ENCODE results near the gene RAB7B.

The RAB7B gene

DNA sequence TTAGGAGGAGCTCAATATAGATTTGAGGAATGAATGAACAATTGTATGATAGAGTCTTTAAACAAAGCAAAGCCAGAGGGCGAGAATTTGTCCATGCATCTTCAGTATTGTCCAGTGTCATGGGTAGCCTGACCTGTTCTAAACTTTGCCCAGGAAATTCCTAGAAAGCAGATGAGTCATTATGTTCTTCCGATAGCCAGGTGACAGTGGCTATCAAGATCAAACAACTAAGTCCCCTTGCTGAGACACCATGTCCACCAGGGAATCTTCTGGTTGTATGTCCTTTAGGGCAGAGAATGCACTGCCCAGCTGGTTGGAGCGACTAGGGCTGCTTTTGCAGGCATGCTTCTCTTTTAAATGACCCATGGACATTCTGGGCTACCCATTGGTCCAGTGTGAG is 58.1 kb downstream of the RAB7B start:
- no peak for DNase-seq

DNA sequence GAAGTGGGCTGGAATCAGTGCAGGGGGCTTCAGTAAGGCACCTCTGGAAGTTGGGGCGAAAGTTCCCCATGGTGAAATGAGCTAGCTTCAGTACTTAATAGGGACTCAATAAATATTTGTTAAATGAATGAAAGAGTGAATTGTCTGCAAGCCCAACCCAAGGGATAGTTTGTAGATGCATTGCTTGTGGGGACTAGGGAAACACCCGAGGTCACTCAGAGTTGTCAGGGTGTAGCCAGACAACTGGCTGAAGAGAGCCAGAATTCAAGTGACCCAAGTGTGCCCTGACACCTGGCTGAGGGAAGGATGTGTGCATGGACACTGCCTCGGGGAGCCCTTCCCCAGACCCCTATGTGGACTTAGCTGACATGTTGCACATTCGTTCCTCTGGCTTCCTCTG is 58.7 kb downstream of the RAB7B start:
- no peak for DNase-seq

DNA sequence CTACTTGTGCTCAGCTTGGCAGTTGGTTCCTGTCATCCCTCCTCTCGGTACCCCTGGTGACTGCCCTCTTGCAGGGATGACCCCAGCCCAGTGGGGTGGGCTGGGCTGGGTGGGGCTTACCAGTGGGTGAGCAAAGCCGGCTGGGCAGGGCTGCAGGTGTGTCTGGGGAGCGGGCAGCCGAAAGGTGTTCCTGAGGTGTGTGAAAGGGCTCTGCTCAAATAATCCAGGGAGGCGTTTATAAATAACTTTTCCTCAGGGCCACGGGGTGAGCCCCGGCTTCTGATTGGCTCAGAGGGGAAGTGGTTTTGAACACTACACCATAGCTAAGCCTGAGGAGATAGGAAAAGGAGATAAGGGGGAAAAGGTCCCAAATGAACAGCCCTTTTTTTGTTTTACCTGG is 60.0 kb downstream of the RAB7B start, which contains the start of gene SLC26A9:
SLC26A9 (minus strand) TSS at position 212 of the 400 bp plus-strand sequence. CDS start 7,636 bp downstream, outside the sequence.
- no peak for DNase-seq

DNA sequence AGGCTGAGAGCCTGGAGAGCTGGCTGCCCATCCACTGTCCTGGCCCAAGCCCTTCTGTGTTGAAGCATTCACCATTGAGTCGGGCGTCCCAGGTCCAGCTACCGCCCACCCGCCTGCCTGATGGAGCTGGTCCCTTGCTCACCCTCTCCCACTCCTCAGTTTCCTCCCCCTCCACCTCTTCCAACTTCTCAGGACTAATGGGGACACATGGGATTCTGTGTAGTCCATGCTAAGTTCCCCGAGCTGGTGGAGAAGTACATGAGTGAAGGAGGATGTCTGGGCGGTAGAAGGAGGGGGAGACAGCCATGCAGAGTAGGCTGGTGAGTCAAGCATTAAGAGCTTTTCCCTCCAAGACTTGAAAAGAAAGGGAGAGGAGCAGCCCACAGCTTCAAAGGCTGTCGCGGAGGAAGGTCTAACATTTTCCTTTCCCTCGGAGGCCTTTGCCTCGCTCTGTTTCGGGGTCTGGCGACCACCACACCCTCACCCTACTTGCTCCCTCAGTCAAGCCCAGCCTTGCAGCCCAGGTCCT is 60.5 kb downstream of the RAB7B start:
- DNase-seq: no peak

DNA sequence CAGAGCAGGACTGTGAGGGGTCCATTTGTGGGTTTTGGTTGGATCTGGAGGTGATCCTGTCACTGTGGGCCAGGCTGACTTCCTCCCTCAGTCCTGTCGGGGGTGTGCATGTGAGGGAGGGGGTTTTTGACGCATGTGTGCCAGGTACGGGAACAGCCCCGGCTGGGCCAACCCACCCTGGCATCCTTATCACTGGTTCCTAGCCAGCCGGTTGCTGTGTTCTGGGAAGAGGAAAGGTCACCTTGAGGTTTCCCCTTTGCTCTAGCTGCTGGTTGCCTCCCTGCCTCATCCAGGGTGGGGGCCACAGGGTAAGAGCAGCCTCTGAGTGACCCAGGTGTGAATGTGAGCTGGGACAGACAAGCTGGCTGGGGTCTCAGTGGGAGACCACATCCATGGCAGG is 62.5 kb downstream of the RAB7B start:
- DNase-seq: no peak

DNA sequence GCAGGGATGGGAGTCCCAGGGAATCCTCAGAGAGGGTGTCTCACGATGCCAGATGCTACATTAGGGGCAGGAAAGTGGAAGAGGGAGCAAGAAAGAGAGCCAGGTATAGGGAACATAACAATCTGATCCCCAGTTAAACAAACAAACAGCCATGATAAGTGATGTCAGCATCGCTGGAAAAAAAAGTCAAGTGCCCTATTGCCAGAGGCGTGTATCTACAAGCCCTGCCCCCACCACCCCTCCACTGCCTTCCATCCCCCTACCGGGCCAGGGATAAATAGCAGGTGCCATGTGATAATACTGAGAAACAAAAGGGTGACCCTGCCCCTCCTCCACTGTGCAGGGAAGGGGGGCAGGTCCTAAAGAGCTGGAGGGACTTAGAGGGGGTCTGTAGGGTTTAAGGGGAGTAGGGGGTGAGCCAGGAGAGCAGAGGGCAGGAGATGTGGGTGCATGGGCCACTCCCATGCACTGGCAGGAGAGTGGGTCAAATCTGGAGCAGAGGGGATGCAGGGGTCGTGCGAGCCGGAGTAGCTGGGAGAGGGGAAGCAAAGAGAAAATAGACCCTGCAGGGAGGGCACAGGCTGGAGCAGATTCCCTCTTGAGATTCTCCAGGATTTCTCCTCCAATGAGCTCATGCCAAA is 63.4 kb downstream of the RAB7B start:
- DNase-seq: peak; percentile 62

DNA sequence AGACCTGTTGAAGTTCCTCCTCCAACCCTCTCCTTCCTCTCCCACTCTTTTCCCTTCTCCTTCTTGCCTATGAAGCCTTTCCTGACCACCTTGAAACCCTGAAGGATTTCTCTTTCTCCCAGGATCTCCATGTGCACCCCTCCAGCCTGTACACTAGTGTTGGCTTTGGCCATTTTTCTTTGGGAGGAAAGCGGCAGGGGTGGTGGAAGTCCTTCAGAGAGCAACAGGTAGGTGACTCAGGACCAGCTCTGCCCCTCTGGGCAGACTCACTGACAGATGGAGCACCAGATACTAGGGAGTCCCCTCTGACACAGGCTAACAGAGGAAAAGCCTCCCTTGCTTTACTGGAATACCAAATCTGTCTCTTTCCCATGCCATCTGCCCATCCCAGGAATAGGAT is 64.5 kb downstream of the RAB7B start:
- DNase-seq: no peak

DNA sequence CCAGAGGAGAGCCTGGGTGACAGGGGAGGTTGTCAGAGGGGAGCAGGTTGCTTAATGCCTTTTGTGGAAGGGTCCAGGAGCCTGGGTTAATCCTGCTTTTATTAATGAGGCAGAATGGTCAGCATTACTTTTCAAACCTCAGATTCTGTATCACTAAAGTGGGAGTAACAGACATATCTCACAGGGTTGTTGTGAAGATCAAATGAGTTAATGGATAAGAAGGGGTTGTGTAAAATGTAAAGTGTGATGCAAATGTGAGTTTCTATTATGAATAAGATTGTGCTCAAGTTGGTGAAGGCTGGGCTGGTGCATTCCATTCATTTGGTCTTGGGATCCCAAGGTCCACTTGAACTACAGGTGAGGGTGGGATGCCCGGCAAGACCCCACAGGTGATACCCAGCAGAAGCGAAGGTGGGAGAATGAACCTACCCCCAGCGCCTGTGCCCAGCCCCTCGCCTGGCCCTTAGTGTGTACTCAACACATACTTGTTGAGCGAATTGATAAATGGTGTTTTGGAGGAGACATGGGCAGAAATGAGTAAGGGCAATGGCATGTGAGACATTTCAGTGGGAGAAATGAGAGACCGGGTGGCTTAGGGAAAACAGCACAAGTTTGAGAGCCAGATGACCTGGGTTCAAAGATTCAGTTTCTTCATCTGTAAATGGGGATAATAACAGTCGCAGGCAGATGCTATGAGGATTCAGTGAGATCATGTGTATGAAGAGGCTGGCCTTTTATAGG is 66.2 kb downstream of the RAB7B start:
- no peak for DNase-seq

DNA sequence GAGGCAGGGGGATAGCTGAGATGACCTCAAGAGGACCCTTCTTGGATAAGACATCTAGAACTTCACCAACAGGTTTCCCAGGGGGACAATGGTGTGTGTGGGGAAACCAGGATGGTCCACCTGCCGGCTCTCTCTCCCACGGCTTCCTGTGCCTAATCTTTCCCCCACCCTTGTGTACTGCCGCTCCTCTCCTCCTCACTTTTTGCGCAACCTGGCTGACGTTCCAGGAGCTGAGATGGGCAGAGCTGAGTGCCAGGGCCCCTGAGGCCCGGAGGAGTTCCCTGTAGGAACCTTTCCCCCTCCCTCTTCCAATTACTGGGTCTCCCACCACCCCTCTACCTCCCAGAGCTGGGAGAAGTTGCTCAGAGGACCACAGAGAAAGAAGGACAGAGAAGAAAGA is 66.9 kb downstream of the RAB7B start:
- no peak for DNase-seq

DNA sequence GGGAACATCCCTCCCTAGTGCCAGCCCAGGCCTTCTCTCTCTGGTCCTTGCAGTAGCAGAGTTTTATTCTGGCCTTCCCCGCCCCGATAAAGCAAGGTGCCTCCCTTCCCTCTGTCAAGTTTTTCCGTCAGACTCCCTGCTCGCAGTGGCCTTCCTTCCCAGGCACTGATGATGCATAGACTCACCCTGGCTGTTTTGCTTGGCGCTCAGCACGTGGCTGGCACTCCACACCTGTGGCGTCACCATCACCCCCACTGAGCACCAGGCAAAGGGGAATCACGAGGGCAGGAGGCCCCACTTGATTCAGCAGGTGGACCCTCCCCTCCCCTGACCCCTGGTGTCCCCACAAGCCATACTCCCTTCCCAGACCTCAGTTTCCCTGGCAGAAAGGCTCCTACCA is 67.3 kb downstream of the RAB7B start:
- no peak for DNase-seq

DNA sequence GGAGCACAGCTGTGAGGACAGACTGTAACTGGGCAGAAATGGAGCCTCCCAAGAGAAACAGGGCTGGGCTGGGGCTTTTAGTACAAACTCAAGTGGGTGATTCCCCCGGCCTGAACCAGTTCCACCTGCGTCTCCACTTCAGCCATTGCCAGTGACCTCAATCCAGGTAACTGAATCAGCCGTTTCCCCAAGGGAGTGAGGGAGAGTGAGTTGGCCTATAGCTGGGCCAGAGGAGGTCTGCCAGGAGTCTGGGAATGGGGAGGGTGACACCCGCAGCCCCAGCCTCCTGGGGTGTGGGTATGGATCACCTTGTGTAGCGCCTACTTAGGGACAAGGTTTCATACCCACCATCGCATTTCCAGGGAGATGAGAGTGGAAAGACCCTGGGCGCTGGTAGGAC is 68.4 kb downstream of the RAB7B start:
- DNase-seq: no peak

DNA sequence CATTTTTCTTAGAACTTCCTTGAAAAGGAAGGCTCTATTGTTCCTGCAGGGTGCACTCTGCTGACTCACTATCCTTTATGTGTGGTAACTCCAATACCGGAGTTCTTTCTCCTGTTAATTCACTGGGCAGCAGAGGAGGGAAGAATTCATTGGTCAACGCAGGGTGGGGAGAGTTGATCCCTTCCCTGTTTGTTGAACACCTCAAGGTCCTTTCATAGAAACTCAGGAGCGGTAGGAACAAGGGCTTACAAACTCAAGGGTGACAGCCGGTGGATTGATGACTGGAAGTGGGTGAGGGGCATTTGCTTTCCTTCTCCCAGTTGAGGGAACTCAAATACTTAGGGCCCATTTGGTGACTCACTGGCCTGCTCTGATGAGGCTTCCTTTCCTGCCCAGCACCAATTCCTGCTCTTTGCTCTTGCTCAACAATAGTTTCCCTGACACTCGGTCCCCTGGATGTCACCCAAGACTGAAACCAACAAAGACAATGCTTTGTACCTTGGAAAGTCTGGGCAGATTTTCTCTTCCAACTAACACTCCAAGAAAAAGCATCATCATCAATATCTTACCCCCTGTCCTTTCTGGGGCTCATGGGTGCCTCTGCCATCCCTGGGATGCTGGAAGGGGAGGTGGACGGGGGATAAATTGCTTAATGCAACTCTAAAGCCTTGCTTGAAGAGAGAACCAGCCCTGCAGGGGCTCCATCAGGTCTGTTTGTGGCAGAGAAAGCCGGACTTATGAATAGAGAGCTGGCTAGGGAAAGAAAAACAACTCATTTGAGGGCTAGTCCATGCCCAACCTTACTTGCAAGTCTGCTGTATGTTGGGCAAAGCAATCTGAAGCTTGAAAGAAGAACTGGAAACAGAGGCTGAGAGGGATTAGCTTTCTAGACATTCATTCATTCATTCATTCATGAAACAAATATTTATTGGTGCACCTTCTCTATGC is 69.2 kb downstream of the RAB7B start:
- no peak for DNase-seq

DNA sequence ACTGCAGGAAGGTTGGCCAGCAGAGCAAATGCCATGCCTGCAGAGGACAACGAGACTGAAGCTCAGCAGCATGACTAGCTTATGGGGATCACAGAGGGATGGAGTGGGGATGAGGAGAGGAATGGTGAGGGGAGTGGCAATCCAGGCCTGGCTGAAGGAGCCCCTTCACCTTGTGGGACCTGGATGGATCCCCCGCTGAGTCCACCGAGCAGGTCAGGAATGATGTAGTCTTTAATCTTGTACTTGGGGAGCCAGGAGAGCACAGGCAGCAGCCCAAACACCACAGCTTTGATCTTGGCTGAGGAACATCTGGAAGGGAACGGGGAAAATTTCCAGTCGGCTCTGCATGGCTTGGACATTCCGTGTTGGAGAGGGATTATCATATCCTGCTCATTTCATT is 70.4 kb downstream of the RAB7B start:
- DNase-seq: no peak

DNA sequence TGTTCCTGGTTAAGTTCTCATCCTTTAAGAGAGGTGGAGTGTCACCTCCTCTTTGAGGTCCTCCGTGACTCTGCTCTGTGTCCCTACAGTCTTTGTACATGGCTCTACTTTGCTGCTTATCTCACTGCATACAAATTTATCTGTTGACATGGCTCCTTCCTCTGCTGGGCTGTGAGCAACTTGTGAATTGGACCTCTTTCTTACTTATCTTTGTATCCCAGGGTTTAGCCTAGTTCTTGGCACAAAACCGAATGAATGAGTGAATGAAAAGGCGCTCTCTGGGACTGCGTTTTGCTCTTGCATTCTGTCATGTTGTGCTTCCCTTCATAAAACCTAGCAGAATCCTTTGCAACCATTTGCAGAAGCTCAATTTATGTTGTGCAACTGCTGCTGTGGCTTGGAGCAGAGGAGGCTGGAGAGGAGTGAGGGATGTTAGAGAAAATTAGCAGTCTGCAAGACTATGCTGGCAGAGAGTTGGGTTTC is 72.4 kb downstream of the RAB7B start:
- DNase-seq: peak; percentile 65

DNA sequence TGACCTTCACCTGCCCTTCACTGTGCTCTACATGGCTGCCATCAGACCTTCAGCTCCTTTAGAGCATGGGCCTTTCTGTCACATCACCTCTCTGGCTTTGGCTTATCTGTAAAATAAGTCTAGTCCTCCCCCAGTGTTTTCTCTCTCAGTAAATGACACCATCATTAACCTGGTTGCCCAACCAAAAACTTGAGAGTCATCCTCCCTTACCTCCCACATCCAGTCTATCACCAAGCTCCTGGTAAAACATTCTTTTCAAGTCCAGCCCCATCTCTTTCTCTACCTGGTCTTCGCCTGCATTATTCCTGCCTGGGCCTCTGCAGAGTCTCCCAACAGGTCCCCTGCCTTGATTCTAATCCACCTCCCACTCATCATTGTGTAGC is 73.0 kb downstream of the RAB7B start:
- no peak for DNase-seq

DNA sequence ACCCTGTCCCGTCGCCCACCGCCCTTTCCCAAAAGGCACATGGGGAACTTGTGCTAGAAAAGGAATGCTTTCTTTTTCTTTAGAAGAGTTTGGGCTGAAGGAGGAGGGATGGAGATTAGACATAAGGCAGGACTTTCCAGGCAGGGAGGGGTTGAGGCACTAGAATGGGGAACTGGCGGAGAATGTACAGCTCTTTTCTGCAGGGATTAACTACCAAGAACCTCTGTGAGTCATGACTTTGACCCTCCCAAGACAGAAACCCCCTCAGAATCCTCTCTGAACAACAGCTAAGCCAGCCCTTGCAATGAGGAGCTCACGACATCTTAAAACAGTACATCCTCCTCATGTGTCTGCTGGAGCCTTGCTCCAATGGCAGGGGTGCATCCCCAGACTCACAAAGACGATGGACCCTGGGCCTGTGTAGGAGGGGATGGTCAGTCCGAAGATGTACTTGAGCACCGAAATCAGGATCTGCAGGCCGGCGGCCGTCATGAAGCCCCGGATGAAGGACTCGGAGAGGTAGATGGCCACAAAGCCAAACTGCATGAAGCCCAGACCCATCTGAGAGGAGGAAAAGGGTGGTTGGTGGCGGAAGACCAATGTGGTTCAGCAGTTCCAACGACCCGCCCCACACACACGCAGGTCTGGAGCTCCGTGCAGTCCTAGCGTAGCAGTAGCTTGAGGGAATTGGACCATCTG is 73.5 kb downstream of the RAB7B start:
- DNase-seq: no peak

DNA sequence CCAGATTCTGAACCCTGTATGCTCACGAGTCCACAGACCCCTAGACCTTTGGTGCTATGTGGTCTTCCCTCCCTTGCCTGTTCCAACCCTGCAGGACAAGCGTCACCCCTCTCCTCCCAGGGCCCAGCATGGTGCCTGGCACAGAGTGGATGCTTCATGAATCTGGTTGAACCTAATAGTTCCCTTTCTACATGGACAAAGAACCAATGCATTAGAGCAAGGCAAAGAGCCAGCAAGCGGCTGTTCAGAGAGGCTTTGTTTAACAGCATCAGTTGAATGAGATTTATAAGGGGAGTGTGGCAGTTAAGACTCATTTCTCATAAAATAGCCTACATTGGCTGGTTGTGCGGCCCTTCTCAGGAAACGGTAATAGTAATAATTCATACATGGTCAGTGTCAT is 74.9 kb downstream of the RAB7B start:
- DNase-seq: no peak

DNA sequence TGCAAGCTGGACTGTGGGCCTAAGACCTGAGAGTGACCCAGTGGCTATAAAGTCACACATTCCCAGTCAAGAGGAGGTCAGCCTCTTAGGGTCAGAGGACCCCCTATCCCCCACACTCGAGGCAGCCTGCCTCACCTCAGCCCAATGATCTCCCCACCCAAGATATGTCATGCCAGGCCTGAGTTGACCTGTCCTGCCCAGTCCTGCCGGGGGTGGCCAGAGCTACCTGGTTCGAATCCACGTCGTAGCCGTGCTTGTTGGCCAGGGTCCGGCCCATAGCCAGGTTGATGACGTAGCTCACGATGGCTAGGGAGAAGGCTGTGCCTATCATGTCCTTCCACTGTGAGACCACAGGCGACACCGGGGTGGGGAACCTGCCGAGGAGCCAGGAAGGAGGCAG is 75.5 kb downstream of the RAB7B start:
- DNase-seq: no peak

DNA sequence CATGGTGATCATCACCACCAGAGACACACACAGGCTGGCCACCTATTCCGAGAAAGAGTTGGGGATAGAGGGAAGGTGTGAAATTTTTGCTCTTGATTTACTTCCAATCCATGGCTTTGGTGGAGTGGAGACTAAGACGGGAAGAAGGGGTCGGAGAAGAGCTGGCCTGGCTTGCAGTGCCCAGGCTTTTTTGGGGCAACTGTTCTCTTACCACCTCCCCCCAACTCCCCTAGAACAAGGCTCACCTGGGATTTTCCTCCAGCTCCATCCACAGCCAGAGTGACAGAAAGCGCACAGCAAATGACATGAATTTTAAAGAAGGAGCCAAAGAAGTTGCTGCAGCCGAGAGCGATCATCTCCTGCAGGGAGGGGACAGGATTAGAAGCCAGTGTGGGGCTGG is 75.9 kb downstream of the RAB7B start:
- DNase-seq: no peak
